BJ (cell line): ENCODE data around the gene EDRF1. TPM values are rescaled to one million over a fixed set of nuclear protein-coding genes. Genes with fewer than 3 reads are reported as not detected.

Experiments used
- CTCF ChIA-PET: fragments of 350-600 bp; formaldehyde crosslinking; extraction: SDS; loops from one replicate; lab custom pipeline; 2021; ENCODE audit warnings: antibody characterized with exemption, inconsistent platforms; lab: Yijun Ruan, JAX
- POLR2A ChIA-PET: fragments of 300-600 bp; sonication (Branson Sonifier 250); formaldehyde crosslinking; extraction: SDS; loops from one replicate; lab custom pipeline; 2021; ENCODE audit warnings: antibody characterized with exemption; lab: Charles Lee
- DNase-seq: peaks from one replicate; pipeline ENCODE4 v3.0.0-alpha.2; 2011; ENCODE audit warnings: low read depth
- H3K27me3 ChIP-seq: 2 replicates; pipeline ENCODE4 v1.6.0; 2011; ENCODE audit warnings: low read length; ENCODE audit not compliant: control insufficient read depth, insufficient read depth
- H3K36me3 ChIP-seq: 2 replicates; pipeline ENCODE4 v1.5.1; 2011; ENCODE audit warnings: low read length; ENCODE audit not compliant: control insufficient read depth, insufficient read depth
- H3K4me3 ChIP-seq: 2 replicates; pipeline ENCODE4 v1.5.1; 2011; ENCODE audit warnings: low read depth, mild to moderate bottlenecking, control low read depth, low read length
- polyA plus RNA-seq: library from polyadenylated mRNA; depleted of rRNA; stranded (reverse); fragments of >200 nt; gene quantifications from 2 replicates; pipeline ENCODE4 v1.2.3, GENCODE V29; 2011
- TF ChIP-seq, protein P1 (sequence below): IDR thresholded peaks from 2 replicates; pipeline ENCODE4 v1.5.1; 2011; ENCODE audit warnings: low read depth, mild to moderate bottlenecking, control low read depth, inconsistent platforms, low read length, moderate library complexity; ENCODE audit not compliant: insufficient read depth

EDRF1 gene
- polyA plus RNA-seq, 1 experiment, result 15.7 TPM

DNA sequence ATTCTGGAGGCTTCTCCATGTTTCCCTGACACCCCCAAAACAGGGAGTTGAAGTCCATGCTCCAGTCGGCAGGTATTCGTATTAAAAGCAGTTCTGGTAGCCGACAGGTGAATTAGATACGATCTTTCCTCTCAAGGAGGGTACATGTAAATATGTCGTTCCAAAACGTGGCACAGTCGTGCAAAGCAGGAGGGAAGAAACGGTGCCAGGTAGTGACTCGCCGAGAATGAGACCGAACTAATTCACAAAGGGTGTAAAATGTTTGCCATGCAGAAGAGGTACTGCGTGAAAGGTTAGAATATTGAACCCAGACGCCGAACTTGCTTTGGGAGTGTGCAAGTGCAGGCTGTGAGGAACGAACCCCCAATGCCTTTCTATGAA is 483 bp downstream of the EDRF1 start:
- no peak for DNase-seq
- Histone ChIP-seq H3K4me3 (peak overlapping the region; percentile 86), H3K27me3 (no peaks in the 10 kb centered on the region), H3K36me3 (0 out of 2 replicates have a peak, but pooled peaks cover 2% of the 10 kb centered on the region)
- ChIA-PET POLR2A (no interaction called here), CTCF (no interaction called here)
- TF ChIP-seq, protein P1, sequence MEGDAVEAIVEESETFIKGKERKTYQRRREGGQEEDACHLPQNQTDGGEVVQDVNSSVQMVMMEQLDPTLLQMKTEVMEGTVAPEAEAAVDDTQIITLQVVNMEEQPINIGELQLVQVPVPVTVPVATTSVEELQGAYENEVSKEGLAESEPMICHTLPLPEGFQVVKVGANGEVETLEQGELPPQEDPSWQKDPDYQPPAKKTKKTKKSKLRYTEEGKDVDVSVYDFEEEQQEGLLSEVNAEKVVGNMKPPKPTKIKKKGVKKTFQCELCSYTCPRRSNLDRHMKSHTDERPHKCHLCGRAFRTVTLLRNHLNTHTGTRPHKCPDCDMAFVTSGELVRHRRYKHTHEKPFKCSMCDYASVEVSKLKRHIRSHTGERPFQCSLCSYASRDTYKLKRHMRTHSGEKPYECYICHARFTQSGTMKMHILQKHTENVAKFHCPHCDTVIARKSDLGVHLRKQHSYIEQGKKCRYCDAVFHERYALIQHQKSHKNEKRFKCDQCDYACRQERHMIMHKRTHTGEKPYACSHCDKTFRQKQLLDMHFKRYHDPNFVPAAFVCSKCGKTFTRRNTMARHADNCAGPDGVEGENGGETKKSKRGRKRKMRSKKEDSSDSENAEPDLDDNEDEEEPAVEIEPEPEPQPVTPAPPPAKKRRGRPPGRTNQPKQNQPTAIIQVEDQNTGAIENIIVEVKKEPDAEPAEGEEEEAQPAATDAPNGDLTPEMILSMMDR, result no peak

DNA sequence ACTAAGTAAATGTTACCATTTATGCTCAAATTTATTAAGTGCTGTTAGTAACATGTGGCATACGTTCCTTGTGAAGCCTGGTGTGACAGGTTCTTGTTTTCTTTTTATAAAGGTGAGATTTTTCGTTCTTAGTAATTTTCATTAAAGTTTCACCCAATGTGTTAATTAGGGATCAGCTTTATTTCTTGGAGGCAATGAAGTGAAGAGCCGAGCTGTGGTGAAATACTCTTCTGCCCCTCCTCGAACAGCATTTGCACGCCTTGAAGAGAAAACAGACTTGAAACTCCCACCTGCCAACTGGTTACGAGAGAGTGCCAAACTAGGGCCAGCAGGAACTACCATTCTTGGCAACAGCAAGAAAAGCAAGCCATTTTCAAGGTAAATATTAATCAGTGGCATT is 1.5 kb downstream of the EDRF1 start:
- TF ChIP-seq, protein P1, result no peak
- ChIA-PET POLR2A (no interaction called here), CTCF (no interaction called here)
- Histone ChIP-seq H3K36me3 (peaks cover 4% of the 10 kb centered on the region), H3K27me3 (no peaks in the 10 kb centered on the region), H3K4me3 (no peak overlapping the region)
- no peak for DNase-seq

DNA sequence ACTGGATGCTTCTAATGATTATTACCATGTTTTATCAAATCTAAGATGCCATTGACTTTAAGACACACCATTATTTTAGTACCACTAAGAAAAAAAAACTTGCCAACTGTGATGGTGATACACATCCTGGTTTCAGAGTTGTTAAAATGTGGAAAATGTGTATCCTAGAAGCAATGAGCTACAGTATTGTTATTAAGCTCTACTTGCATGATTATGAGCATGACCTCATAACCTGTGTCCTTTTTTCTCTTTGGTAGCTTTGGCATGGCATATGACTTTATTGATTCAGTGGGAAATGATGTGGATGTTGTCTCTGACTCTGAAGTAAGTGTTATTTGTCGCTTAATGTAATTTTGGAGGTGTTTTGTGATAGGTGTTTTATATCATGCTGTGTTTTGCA is 3.3 kb downstream of the EDRF1 start:
- Histone ChIP-seq H3K4me3 (no peak overlapping the region), H3K36me3 (peaks cover 11% of the 10 kb centered on the region), H3K27me3 (no peaks in the 10 kb centered on the region)
- TF ChIP-seq, protein P1, result no peak
- DNase-seq, result no peak
- CTCF ChIA-PET, result interaction anchor here (0.7 kb wide), 1 partner anchor 701 kb away, joined by 4 read pairs; no protein-coding TSS in a partner anchor
- POLR2A ChIA-PET, result no interaction called here

DNA sequence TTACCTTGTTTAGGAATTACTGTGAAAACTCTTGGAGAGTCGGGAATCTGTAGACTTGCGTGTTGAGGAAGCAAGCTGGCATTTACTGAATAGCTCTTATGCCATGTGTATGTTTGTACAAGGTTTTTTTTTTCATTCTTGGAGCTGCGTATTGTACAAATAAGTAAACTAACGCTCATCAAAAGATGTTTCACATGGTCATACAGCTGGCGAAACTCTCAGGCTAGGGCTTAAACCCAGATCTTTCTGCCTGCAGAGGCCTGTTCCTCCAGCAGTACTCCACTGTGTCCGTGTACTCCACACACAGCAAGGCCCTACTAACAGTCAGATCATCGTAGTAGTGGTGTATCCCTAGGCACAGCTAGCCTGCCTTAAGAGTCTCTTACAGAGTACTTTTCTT is 7.4 kb downstream of the EDRF1 start:
- peaks cover 16% of the 10 kb centered on the region for H3K36me3 ChIP-seq
- POLR2A ChIA-PET, result no interaction called here

DNA sequence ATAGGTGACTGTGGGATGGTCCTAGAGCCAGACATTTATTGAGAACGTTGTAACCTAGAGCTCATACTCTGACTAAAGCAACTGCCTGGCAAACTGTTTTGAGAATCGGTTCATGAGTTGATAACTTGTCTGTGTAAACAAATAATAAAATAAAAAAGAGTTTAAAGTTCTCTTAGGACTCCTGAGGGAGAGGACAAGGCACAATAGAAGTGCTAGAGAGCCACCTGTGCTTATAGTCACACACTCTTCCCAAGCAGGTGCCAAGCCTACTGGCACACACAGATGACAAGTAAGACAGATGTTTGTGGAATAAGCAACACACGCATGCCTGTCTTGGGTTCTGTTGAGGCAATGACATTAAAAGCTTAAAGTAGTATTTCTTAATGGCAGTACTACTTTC is 7.9 kb downstream of the EDRF1 start:
- TF ChIP-seq, protein P1, result no peak
- POLR2A ChIA-PET, result no interaction called here
- CTCF ChIA-PET, result no interaction called here
- H3K27me3 ChIP-seq, result no peaks in the 10 kb centered on the region
- no peak overlapping the region for H3K4me3 ChIP-seq
- H3K36me3 ChIP-seq, result peaks cover 16% of the 10 kb centered on the region
- no peak for DNase-seq

More for the DNA sequence above, 7.4 kb downstream of the EDRF1 start:
- no peak for DNase-seq
- TF ChIP-seq, protein P1, result no peak
- CTCF ChIA-PET, result interaction anchor here (0.6 kb wide), 1 partner anchor 11 kb away, joined by 3 read pairs; no protein-coding TSS in a partner anchor
- no peak overlapping the region for H3K4me3 ChIP-seq
- H3K27me3 ChIP-seq, result no peaks in the 10 kb centered on the region
